Esophagus squamous epithelium (tissue), 4 donors: ENCODE data around the gene ZCCHC7.

Experiments used
- POLR2A ChIP-seq, 4 donors: fragments of 450-650 bp; IDR thresholded peaks; one replicate each; pipeline ENCODE4 v1.6.1; 2017; ENCODE audit warnings: antibody characterized with exemption in 4 of 4, mild to moderate bottlenecking in 4 of 4, moderate library complexity in 3 of 4
- TF ChIP-seq, protein P1 (sequence below), 6 experiments: fragments of 450-650 bp in 4 of 6; fragments of 200-600 bp in 2 of 6; sonication (generic) in 2 of 6; IDR thresholded peaks; one replicate each; pipeline ENCODE4 v1.5.1; 2016 to 2019; ENCODE audit warnings: antibody characterized with exemption in 6 of 6, mild to moderate bottlenecking in 4 of 6, moderate library complexity in 4 of 6

DNA sequence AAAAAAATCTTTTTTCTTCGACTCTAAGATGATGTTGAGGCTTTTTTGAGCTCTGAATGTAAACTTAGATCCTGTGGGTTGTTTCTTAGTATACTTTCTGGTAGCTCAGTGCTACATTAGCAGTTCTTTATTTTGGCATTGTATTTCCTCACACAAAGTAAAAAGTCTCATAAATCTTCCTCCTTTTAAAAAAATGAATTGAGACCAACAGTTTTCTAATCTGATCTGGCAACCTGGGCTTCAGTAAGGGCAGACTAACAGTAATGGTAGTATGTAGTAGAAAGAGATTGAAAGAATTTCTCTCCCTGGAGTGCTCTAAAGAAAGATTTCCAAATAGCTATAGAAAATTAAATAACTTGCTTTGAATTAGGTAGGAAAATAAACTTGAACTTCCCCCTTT, 31.4 kb downstream of the ZCCHC7 start:
- TF ChIP-seq, protein P1, sequence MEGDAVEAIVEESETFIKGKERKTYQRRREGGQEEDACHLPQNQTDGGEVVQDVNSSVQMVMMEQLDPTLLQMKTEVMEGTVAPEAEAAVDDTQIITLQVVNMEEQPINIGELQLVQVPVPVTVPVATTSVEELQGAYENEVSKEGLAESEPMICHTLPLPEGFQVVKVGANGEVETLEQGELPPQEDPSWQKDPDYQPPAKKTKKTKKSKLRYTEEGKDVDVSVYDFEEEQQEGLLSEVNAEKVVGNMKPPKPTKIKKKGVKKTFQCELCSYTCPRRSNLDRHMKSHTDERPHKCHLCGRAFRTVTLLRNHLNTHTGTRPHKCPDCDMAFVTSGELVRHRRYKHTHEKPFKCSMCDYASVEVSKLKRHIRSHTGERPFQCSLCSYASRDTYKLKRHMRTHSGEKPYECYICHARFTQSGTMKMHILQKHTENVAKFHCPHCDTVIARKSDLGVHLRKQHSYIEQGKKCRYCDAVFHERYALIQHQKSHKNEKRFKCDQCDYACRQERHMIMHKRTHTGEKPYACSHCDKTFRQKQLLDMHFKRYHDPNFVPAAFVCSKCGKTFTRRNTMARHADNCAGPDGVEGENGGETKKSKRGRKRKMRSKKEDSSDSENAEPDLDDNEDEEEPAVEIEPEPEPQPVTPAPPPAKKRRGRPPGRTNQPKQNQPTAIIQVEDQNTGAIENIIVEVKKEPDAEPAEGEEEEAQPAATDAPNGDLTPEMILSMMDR (IDR thresholded peaks at IDR 0.05) = no peak
- TF ChIP-seq POLR2A (IDR thresholded peaks at IDR 0.05) = no peak
